CD14-positive monocyte (primary cell): ENCODE data around the gene PRICKLE1. TPM values are rescaled to one million over a fixed set of nuclear protein-coding genes. Genes with fewer than 3 reads are reported as not detected.

ENCODE experiments used
- DNase-seq, 3 donors: peaks; one replicate each; pipeline ENCODE4 v3.0.0-alpha.2; 2011 to 2022
- H2AFZ ChIP-seq: 2 replicates; pipeline ENCODE4 v1.6.0; 2012; ENCODE audit warnings: mild to moderate bottlenecking, low read depth, low read length, inconsistent platforms; ENCODE audit not compliant: insufficient read depth, poor library complexity, severe bottlenecking
- H3K27ac ChIP-seq, 2 donors: 1 replicate in 1 of 2; 2 replicates in 1 of 2; pipeline ENCODE4 v1.5.1; 2012 to 2013; ENCODE audit warnings: low read length in 2 of 2, control low read depth in 1 of 2, inconsistent platforms in 1 of 2, low read depth in 1 of 2, mild to moderate bottlenecking in 1 of 2
- H3K27me3 ChIP-seq, 2 donors: one replicate each; pipeline versions ENCODE4 v1.6.0 to v1.6.1; 2011 to 2013; ENCODE audit warnings: low read length in 2 of 2; ENCODE audit not compliant: control insufficient read depth in 2 of 2, insufficient read depth in 2 of 2
- H3K36me3 ChIP-seq, 2 donors: replicated peaks in 1 of 2; 1 replicate in 1 of 2; 2 replicates in 1 of 2; pipeline versions ENCODE4 v1.5.1 to v1.6.1; 2012 to 2013; ENCODE audit warnings: low read length in 2 of 2, control low read depth in 1 of 2, inconsistent platforms in 1 of 2, mild to moderate bottlenecking in 1 of 2; ENCODE audit not compliant: insufficient read depth in 2 of 2, control insufficient read depth in 1 of 2
- H3K4me1 ChIP-seq, 2 donors: 1 replicate in 1 of 2; 2 replicates in 1 of 2; pipeline versions ENCODE4 v1.5.1 to v1.6.1; 2012 to 2013; ENCODE audit warnings: low read length in 2 of 2, control low read depth in 1 of 2, inconsistent platforms in 1 of 2, mild to moderate bottlenecking in 1 of 2, moderate library complexity in 1 of 2; ENCODE audit not compliant: insufficient read depth in 2 of 2, control insufficient read depth in 1 of 2
- H3K4me2 ChIP-seq: replicated peaks from 2 replicates; pipeline ENCODE3; 2012; ENCODE audit warnings: low read length, moderate library complexity, mild to moderate bottlenecking; ENCODE audit not compliant: poor library complexity, severe bottlenecking; ENCODE audit errors: extremely low read depth
- H3K4me3 ChIP-seq, 3 experiments: fragments of 200-600 bp in 1 of 3; sonication (generic) in 1 of 3; replicated peaks in 1 of 3; 1 replicate in 2 of 3; 2 replicates in 1 of 3; pipeline ENCODE4 v1.5.1; 2011 to 2013; ENCODE audit warnings: low read length in 3 of 3, mild to moderate bottlenecking in 3 of 3, control low read depth in 2 of 3, low read depth in 2 of 3, inconsistent platforms in 1 of 3, moderate library complexity in 1 of 3
- H3K79me2 ChIP-seq: 2 replicates; pipeline ENCODE4 v1.6.0; 2012; ENCODE audit warnings: mild to moderate bottlenecking, control low read depth, inconsistent platforms, low read length, moderate library complexity; ENCODE audit not compliant: insufficient read depth
- H3K9ac ChIP-seq: 2 replicates; pipeline ENCODE4 v1.6.0; 2017; ENCODE audit warnings: low read length, mild to moderate bottlenecking; ENCODE audit not compliant: insufficient read depth, poor library complexity, severe bottlenecking
- H3K9me3 ChIP-seq, 2 donors: replicated peaks in 1 of 2; 1 replicate in 1 of 2; 2 replicates in 1 of 2; pipeline versions ENCODE4 v1.5.1 to v1.6.1; 2012 to 2013; ENCODE audit warnings: low read length in 2 of 2, control low read depth in 1 of 2; ENCODE audit not compliant: control insufficient read depth in 1 of 2, insufficient read depth in 1 of 2
- H4K20me1 ChIP-seq: 2 replicates; pipeline ENCODE4 v1.6.0; 2012; ENCODE audit warnings: mild to moderate bottlenecking, low read length, control low read depth, moderate library complexity; ENCODE audit not compliant: insufficient read depth
- H3K27ac Mint-ChIP-seq, 7 donors: one replicate each; pipeline ENCODE4 v1.8.0; 2020; ENCODE audit warnings: mild to moderate bottlenecking in 7 of 7, mixed read lengths in 7 of 7, moderate library complexity in 6 of 7, inconsistent platforms in 2 of 7
- H3K27me3 Mint-ChIP-seq, 3 donors: one replicate each; pipeline ENCODE4 v1.8.0; 2021 to 2022; ENCODE audit warnings: low read depth in 3 of 3, mild to moderate bottlenecking in 3 of 3, mixed read lengths in 3 of 3, moderate library complexity in 3 of 3, inconsistent platforms in 1 of 3
- H3K36me3 Mint-ChIP-seq, 2 donors: one replicate each; pipeline ENCODE4 v1.8.0; 2020; ENCODE audit warnings: mixed read lengths in 2 of 2, inconsistent platforms in 1 of 2, mild to moderate bottlenecking in 1 of 2
- H3K4me1 Mint-ChIP-seq: one replicate; pipeline ENCODE4 v1.8.0; 2020; ENCODE audit warnings: mild to moderate bottlenecking, mixed read lengths
- H3K4me3 Mint-ChIP-seq, 2 donors: one replicate each; pipeline ENCODE4 v1.8.0; 2020; ENCODE audit warnings: mild to moderate bottlenecking in 2 of 2, mixed read lengths in 2 of 2, moderate library complexity in 1 of 2
- H3K9me3 Mint-ChIP-seq, 7 donors: one replicate each; pipeline ENCODE4 v1.8.0; 2020 to 2022; ENCODE audit warnings: mixed read lengths in 7 of 7, mild to moderate bottlenecking in 6 of 7, moderate library complexity in 6 of 7, inconsistent platforms in 2 of 7
- WGBS: methylation state at CpG from one replicate; pipeline ENCODE4 v1.1.5; 2013; ENCODE audit warnings: missing lambda C conversion rate; ENCODE audit not compliant: insufficient coverage; 5-methylcytosine and 5-hydroxymethylcytosine counted together
- intact Hi-C, 2 donors: fragments of 100-400 bp; cut with micrococcal nuclease; formaldehyde crosslinking; loops; one replicate each; pipeline versions ENCODE4 v1.15.0 to v1.15.1; 2023
- polyA plus RNA-seq, 3 donors: library from polyadenylated mRNA; depleted of rRNA in 1 of 3; unstranded in 2 of 3; stranded (reverse) in 1 of 3; fragments of 300-500 nt in 2 of 3; fragments of >200 nt in 1 of 3; fragmentation: Illumina TruSeq in 2 of 3; gene quantifications; 1 replicate in 2 of 3; 2 replicates in 1 of 3; pipeline ENCODE4 v1.2.3, GENCODE V29; 2012 to 2021
- TF ChIP-seq, protein P1 (sequence below): fragments of 200-600 bp; IDR thresholded peaks from one replicate; pipeline ENCODE4 v1.8.0; 2022; ENCODE audit warnings: antibody characterized with exemption, mild to moderate bottlenecking

PRICKLE1 gene
- polyA plus RNA-seq, 3 donors: 1.3 to 5.1 (median 2.6) TPM

DNA sequence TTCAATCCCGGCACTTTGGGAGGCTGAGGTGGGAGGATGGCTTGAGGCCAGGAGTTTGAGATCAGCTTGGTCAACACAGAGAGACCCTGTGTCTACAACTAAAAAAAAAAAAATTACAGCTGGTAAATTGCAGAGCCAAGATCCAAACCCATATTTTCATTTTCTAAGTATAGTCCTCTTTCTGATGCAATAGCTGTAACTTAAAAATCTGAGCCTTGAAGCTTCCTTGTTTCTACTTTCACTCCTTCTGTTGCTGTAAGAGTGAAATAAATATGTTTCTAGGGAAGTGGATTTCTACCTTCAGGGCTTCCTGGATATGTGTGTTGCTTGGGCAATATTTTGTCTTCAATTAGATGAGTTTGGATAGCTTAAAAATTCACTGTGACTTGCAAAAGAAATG is 42.0 kb upstream of the PRICKLE1 start:
- Mint-ChIP-seq H3K4me3 (peak overlapping the region in 1 of 2 donors; percentile 37), H3K27me3 (peaks cover 1 to 6% (median 3%) of the 10 kb centered on the region in 3 donors), H3K9me3 (peaks cover 0 to 11% (median 3%) of the 10 kb centered on the region in 7 donors), H3K27ac (peak overlapping the region in 5 of 7 donors; percentile 70 to 87 (median 77)), H3K4me1 (peaks cover 12% of the 10 kb centered on the region), H3K36me3 (no peaks in the 10 kb centered on the region)
- TF ChIP-seq, protein P1, sequence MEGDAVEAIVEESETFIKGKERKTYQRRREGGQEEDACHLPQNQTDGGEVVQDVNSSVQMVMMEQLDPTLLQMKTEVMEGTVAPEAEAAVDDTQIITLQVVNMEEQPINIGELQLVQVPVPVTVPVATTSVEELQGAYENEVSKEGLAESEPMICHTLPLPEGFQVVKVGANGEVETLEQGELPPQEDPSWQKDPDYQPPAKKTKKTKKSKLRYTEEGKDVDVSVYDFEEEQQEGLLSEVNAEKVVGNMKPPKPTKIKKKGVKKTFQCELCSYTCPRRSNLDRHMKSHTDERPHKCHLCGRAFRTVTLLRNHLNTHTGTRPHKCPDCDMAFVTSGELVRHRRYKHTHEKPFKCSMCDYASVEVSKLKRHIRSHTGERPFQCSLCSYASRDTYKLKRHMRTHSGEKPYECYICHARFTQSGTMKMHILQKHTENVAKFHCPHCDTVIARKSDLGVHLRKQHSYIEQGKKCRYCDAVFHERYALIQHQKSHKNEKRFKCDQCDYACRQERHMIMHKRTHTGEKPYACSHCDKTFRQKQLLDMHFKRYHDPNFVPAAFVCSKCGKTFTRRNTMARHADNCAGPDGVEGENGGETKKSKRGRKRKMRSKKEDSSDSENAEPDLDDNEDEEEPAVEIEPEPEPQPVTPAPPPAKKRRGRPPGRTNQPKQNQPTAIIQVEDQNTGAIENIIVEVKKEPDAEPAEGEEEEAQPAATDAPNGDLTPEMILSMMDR: no peak
- Histone ChIP-seq H3K4me1 (peaks cover 13 to 20% of the 10 kb centered on the region in 2 donors), H3K79me2 (no peaks in the 10 kb centered on the region), H2AFZ (peak overlapping the region; percentile 12), H3K4me3 (peak overlapping the region in 1 of 3 experiments; percentile 29), H3K27ac (peak overlapping the region; percentile 59 to 61), H4K20me1 (no peaks in the 10 kb centered on the region), H3K27me3 (no peaks in the 10 kb centered on the region), H3K4me2 (peak overlapping the region; percentile 36), H3K9me3 (no peaks in the 10 kb centered on the region), H3K9ac (no peak overlapping the region), H3K36me3 (no peaks in the 10 kb centered on the region)
- intact Hi-C loops: no loop called here
- peak; percentile 11 to 42 (median 28) for DNase-seq
- WGBS: no CpG with 5 or more reads among the region's 1 CpG

DNA sequence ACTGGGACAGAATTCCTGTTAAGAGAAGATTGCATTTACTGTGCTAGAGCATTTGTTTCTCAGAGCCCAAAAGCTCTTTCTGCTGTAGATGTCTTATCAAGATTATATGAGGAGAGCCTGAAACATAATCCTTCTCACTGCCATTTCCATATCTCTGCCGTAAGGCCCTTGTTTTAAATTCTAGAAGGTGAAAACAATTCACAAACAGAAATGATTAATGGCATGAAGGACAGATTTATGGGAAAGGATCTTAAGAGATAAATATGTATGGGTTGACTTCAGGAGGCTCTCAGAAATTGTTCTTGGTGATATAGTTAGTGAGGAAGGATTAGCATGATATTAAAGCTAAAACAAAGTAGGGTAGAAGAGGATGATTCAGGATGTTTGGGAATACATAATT is 40.8 kb upstream of the PRICKLE1 start:
- H3K27ac Mint-ChIP-seq: no peak overlapping the region
- H3K27ac ChIP-seq: no peak overlapping the region
- H3K9ac ChIP-seq: no peak overlapping the region
- no peak overlapping the region for H3K4me3 ChIP-seq
- H3K36me3 ChIP-seq: no peaks in the 10 kb centered on the region
- no peaks in the 10 kb centered on the region for H3K36me3 Mint-ChIP-seq
- peak overlapping the region; percentile 30 for H2AFZ ChIP-seq
- TF ChIP-seq, protein P1: no peak
- H3K27me3 ChIP-seq: no peaks in the 10 kb centered on the region
- H3K4me2 ChIP-seq: no peak overlapping the region
- peaks cover 13 to 20% of the 10 kb centered on the region in 2 donors for H3K4me1 ChIP-seq
- DNase-seq: no peak
- no peaks in the 10 kb centered on the region for H4K20me1 ChIP-seq
- peaks cover 0 to 4% of the 10 kb centered on the region in 2 donors for H3K9me3 ChIP-seq
- H3K9me3 Mint-ChIP-seq: peaks cover 0 to 13% (median 7%) of the 10 kb centered on the region in 7 donors
- no peak overlapping the region for H3K4me3 Mint-ChIP-seq
- intact Hi-C loops: no loop called here
- no CpG with 5 or more reads among the region's 1 CpG for WGBS
- H3K79me2 ChIP-seq: no peaks in the 10 kb centered on the region
- H3K27me3 Mint-ChIP-seq: peaks cover 1 to 6% (median 3%) of the 10 kb centered on the region in 3 donors
- H3K4me1 Mint-ChIP-seq: peaks cover 12% of the 10 kb centered on the region
